ENCODE results near the gene ATP13A3. TPM values are rescaled to one million over a fixed set of nuclear protein-coding genes. Genes with fewer than 3 reads are reported as not detected.

The ATP13A3 gene
- total RNA-seq, 1 donor from 2014 or later: 91.9 TPM

DNA sequence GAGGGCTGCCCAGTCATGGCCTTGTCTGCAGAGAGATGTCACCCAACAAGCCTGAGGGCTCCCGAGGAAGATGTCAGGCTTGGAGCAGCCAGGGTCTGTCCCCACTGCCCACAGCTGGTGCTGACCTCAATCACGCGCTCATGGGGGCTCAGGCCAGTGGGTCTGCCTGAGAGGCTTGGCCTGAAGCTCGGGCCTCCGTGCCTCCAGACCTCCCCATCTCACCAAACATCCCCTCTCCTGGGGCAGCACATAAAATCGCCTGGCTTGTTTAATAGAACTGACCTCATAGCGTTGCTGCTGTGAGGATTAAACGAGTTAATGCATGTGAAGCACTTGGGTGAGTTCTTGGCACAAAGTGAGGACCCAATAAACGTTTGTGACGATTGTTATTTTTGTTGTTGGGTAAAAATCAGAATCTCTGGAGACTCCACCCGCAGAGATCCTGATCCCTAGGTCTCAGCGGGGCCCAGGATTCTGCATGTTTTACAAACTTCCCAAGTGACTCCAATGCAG is 120.8 kb downstream of the ATP13A3 start:
- Mint-ChIP-seq H3K36me3 (ENCODE audit: low read depth) (no peaks in the 10 kb centered on the region), H3K27ac (no peak overlapping the region), H3K4me3 (no peak overlapping the region), H3K27me3 (peaks cover 28% of the 10 kb centered on the region), H3K9me3 (no peaks in the 10 kb centered on the region), H3K4me1 (no peaks in the 10 kb centered on the region)
- ChIA-PET POLR2A (interaction anchor here (0.6 kb wide), 1 partner anchor 167 kb away, joined by 4 read pairs; no protein-coding TSS in a partner anchor), CTCF (no interaction called here)
- no peak for TF ChIP-seq CTCF (IDR thresholded peaks at IDR 0.05)
- ATAC-seq (ENCODE audit: low read depth): no peak
- DNase-seq: no peak
- intact Hi-C loops (cut with micrococcal nuclease): no loop called here

DNA sequence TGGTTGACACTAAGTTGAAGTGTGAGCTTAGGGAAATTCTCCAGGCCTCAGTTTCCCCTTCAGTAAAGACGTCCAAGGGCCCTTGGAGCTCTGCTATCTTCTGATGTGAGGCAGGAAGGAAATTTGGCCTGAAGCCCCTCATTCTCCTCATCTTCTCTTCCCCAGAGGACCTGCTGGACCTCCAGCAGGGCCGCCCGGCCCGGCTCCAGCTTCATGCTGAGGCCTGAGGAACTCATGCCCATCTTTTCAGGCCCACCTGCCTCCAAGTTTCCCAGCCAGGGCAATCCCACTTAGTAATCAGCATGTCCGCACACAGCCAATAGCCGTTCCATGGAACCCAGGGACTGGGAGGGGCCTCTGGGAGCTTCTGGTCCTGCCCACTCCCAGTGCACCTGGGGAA is 121.3 kb downstream of the ATP13A3 start:
- ChIA-PET POLR2A (interaction anchor here (0.6 kb wide), 1 partner anchor 168 kb away, joined by 4 read pairs; no protein-coding TSS in a partner anchor), CTCF (no interaction called here)
- TF ChIP-seq CTCF (IDR thresholded peaks at IDR 0.05): no peak
- peaks cover 25% of the 10 kb centered on the region for H3K27me3 Mint-ChIP-seq
- H3K27ac Mint-ChIP-seq: no peak overlapping the region
- H3K4me1 Mint-ChIP-seq: no peaks in the 10 kb centered on the region
- no peak overlapping the region for H3K4me3 Mint-ChIP-seq
- no peak for ATAC-seq (ENCODE audit: low read depth)
- H3K9me3 Mint-ChIP-seq: no peaks in the 10 kb centered on the region
- no peaks in the 10 kb centered on the region for H3K36me3 Mint-ChIP-seq (ENCODE audit: low read depth)
- intact Hi-C loops (cut with micrococcal nuclease): no loop called here
- no peak for DNase-seq

GRCh38 chr3:194364652-194365434 is 122.0 kb downstream of the ATP13A3 start:
- no peak for TF ChIP-seq CTCF (IDR thresholded peaks at IDR 0.05)
- ChIA-PET CTCF (interaction anchor here (0.9 kb wide), 1 partner anchor 39 kb away, joined by 3 read pairs; no protein-coding TSS in a partner anchor), POLR2A (no interaction called here)
- H3K4me1 Mint-ChIP-seq: no peaks in the 10 kb centered on the region
- no peak for ATAC-seq (ENCODE audit: low read depth)
- intact Hi-C loops (cut with micrococcal nuclease): no loop called here
- H3K36me3 Mint-ChIP-seq (ENCODE audit: low read depth): no peaks in the 10 kb centered on the region
- peaks cover 21% of the 10 kb centered on the region for H3K27me3 Mint-ChIP-seq
- no peak overlapping the region for H3K4me3 Mint-ChIP-seq
- H3K9me3 Mint-ChIP-seq: no peaks in the 10 kb centered on the region
- no peak for DNase-seq
- H3K27ac Mint-ChIP-seq: no peak overlapping the region

GRCh38 chr3:194364314-194364651 is 122.5 kb downstream of the ATP13A3 start:
- no peak for ATAC-seq (ENCODE audit: low read depth)
- intact Hi-C loops (cut with micrococcal nuclease): no loop called here
- CTCF ChIA-PET: interaction anchor here (0.9 kb wide), 1 partner anchor 39 kb away, joined by 3 read pairs; no protein-coding TSS in a partner anchor

More at GRCh38 chr3:194364314-194364651, 122.5 kb downstream of the ATP13A3 start:
- POLR2A ChIA-PET: no interaction called here
- no peak for TF ChIP-seq CTCF (IDR thresholded peaks at IDR 0.05)
- no peaks in the 10 kb centered on the region for H3K9me3 Mint-ChIP-seq
- H3K4me3 Mint-ChIP-seq: no peak overlapping the region
- no peak overlapping the region for H3K27ac Mint-ChIP-seq
- no peaks in the 10 kb centered on the region for H3K36me3 Mint-ChIP-seq (ENCODE audit: low read depth)
- H3K27me3 Mint-ChIP-seq: peaks cover 23% of the 10 kb centered on the region
- H3K4me1 Mint-ChIP-seq: no peaks in the 10 kb centered on the region
- DNase-seq: no peak
